ENCODE measurements around the gene TIE1. TPM values are rescaled to one million over a fixed set of nuclear protein-coding genes. Genes with fewer than 3 reads are reported as not detected.

The TIE1 gene
- total and polyA plus RNA-seq, 2 of the 13 experiments (the other 11 are each of a cell fraction or from before 2014, with no cell fraction given) = 0.58 to 0.84 TPM

DNA sequence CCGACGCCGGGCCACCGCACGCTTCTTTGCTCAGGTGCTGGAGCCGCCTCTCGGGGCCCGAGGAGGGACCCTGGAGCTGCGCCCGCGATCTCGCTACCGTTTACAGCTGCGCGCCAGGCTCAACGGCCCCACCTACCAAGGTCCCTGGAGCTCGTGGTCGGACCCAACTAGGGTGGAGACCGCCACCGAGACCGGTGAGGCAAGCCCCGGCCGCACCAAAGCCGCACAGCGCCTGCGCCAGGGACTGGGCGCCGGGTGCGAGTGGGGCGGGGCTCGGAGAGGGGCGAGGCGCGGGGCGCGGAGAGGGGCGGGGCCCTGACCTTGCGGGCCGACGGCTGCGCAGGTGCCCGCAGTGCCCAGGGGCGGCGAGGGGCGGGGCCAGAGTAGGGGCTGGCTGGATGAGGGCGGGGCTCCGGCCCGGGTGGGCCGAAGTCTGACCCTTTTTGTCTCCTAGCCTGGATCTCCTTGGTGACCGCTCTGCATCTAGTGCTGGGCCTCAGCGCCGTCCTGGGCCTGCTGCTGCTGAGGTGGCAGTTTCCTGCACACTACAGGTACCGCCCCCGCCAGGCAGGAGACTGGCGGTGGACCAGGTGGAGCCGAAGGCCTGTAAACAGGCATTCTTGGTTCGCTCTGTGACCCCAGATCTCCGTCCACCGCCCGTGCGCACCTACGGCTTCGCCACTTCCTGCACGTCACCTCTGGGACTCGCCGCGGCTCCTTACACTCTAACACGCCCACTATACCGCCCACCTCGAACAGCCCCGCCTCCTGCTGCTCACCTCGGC lies 48.2 kb downstream of the TIE1 start (continued):
- TF ChIP-seq PAXIP1 (CRISPR knock-in tag; conservative IDR thresholded peaks at IDR 0.05) (peak; percentile 50; the same call in 1 of the 2 replicates), KDM3A (CRISPR knock-in tag; IDR thresholded peaks at IDR 0.05; ENCODE audit: low read depth) (0 out of 2 replicates have a peak, but pooled peaks have one; percentile 10), U2AF2 (IDR thresholded peaks at IDR 0.05; ENCODE audit: low read depth, low read length) (no peak), ZNF354B (CRISPR knock-in tag; IDR thresholded peaks at IDR 0.05) (no peak), CEBPB (IDR thresholded peaks at IDR 0.05; ENCODE audit: borderline replicate concordance, low read depth, low read length) (peak; percentile 74), ONECUT2 (CRISPR knock-in tag; IDR thresholded peaks at IDR 0.05) (no peak), ZNF619 (CRISPR knock-in tag; IDR thresholded peaks at IDR 0.05) (peak; percentile 15; the same call in 1 of the 2 replicates), IRF9 (CRISPR knock-in tag; IDR thresholded peaks at IDR 0.05; ENCODE audit: borderline replicate concordance) (peak; percentile 85; the same call in 1 of the 2 replicates), GABPB1 (CRISPR knock-in tag; IDR thresholded peaks at IDR 0.05) (peak; percentile 89), MAF1 (CRISPR knock-in tag; IDR thresholded peaks at IDR 0.05; ENCODE audit: borderline replicate concordance) (peak; percentile 70; the same call in 1 of the 2 replicates), CBFB (CRISPR knock-in tag; IDR thresholded peaks at IDR 0.05) (0 out of 2 replicates have a peak, but pooled peaks have one; percentile 19), KAT7 (CRISPR knock-in tag; IDR thresholded peaks at IDR 0.05; ENCODE audit: borderline replicate concordance) (peak; percentile 39; the same call in 1 of the 2 replicates), ZNF260 (CRISPR knock-in tag; IDR thresholded peaks at IDR 0.05; ENCODE audit: borderline replicate concordance, low read depth) (no peak), MAFF (IDR thresholded peaks at IDR 0.05; ENCODE audit: low read depth, low read length) (peak; percentile 70; the same call in 1 of the 2 replicates), ZFX (CRISPR knock-in tag; IDR thresholded peaks at IDR 0.05; ENCODE audit: low read depth) (peak; percentile 98), ZNF674 (CRISPR knock-in tag; IDR thresholded peaks at IDR 0.05; ENCODE audit: low read depth) (no peak), ZNF232 (CRISPR knock-in tag; IDR thresholded peaks at IDR 0.05; ENCODE audit: borderline replicate concordance) (peak; percentile 69)
- TF ChIP-seq, protein P1, sequence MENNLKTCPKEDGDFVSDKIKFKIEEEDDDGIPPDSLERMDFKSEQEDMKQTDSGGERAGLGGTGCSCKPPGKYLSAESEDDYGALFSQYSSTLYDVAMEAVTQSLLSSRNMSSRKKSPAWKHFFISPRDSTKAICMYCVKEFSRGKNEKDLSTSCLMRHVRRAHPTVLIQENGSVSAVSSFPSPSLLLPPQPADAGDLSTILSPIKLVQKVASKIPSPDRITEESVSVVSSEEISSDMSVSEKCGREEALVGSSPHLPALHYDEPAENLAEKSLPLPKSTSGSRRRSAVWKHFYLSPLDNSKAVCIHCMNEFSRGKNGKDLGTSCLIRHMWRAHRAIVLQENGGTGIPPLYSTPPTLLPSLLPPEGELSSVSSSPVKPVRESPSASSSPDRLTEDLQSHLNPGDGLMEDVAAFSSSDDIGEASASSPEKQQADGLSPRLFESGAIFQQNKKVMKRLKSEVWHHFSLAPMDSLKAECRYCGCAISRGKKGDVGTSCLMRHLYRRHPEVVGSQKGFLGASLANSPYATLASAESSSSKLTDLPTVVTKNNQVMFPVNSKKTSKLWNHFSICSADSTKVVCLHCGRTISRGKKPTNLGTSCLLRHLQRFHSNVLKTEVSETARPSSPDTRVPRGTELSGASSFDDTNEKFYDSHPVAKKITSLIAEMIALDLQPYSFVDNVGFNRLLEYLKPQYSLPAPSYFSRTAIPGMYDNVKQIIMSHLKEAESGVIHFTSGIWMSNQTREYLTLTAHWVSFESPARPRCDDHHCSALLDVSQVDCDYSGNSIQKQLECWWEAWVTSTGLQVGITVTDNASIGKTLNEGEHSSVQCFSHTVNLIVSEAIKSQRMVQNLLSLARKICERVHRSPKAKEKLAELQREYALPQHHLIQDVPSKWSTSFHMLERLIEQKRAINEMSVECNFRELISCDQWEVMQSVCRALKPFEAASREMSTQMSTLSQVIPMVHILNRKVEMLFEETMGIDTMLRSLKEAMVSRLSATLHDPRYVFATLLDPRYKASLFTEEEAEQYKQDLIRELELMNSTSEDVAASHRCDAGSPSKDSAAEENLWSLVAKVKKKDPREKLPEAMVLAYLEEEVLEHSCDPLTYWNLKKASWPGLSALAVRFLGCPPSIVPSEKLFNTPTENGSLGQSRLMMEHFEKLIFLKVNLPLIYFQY (CRISPR knock-in tag; IDR thresholded peaks at IDR 0.05; ENCODE audit: borderline replicate concordance) = peak; percentile 44; the same call in 1 of the 2 replicates

Data from HepG2 (cell line).